Measurements from ENCODE around the gene HOXD4. TPM values are rescaled to one million over a fixed set of nuclear protein-coding genes. Genes with fewer than 3 reads are reported as not detected.

Gene HOXD4
- total RNA-seq, 4 donors from 2014 or later: 0.29 to 1.4 TPM; not detected in 2

DNA sequence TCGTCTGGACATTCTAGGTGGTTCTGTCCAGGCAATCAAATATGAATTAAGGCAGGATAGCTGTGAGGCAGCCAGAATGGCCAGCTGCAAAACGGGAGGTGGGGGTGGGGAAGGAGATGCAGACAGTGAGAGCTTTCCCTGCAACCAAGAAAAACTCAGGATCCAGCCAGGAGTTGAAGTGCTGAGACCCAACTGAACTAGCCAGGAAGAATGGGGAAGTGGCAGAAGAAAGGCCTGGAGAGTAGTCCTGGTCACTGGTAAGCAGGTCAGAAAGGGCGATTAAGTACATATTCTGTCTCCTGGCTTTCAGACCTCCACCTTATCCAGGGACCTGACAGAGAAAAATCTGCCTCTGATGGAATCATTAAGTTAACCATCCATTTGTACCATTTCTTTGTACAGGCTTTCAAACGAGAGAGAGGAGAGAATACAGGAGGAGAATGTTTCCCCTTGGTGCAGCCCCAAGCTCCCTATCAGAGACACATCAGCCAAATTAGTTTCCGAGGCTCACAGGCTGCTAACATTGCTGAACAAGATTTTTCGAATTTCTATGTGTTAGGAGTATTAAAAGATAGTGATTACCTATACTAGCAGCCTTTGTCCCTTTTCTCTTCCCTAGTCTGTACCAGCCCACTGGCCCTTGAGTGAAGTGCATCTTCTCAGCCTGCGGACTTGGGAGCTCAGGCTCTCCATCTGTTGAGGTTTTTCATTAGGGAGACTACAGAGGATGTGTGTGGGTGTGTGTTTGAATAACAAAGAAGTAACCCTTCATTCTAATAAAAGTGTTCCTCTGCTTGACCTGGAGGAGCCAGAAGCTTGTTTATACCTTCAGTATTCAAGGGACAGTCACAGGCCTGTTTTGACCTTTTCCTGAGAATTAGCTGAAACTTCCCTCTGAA is 24.6 kb downstream of the HOXD4 start:
- in situ Hi-C loops (cut with MboI; ENCODE audit: low sequenced_read_pairs in 4 of 4) (no loop called here), intact Hi-C loops (cut with DNase I; ENCODE audit: low total_unique reads) (no loop called here)
- no peak for DNase-seq
- Histone ChIP-seq H3K27ac (no peak overlapping the region), H3K4me1 (peaks cover 0 to 7% of the 10 kb centered on the region in 2 donors), H3K4me3 (no peak overlapping the region), H3K9me3 (no peaks in the 10 kb centered on the region), H3K27me3 (peaks cover 43 to 69% (median 60%) of the 10 kb centered on the region in 3 donors), H3K36me3 (no peaks in the 10 kb centered on the region)
- TF ChIP-seq POLR2A (IDR thresholded peaks at IDR 0.05): no peak
- ATAC-seq: no peak

DNA sequence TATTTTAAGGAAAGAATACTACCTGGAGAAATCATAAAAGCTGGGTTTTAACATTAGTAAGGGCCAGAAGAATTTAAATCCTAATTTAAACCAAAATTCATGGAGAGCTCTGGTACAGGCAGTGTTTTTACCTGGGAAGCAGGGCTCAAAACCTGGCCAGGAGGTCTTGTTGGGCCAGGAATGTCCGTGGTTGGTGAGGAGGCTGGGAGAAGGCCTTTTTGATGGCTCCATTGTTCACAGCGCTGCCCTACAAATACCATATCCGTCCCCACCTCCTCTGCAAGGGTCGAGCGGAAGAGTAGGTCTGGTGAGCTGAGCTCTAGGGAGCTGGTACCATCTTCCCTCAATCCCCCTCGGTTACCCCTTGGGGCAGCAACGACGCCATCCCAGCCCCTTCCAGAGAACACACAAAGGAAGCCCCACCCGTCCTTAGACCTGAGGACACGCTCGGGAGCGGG is 26.3 kb downstream of the HOXD4 start:
- no peak for TF ChIP-seq POLR2A (IDR thresholded peaks at IDR 0.05)
- TF ChIP-seq, protein P1, sequence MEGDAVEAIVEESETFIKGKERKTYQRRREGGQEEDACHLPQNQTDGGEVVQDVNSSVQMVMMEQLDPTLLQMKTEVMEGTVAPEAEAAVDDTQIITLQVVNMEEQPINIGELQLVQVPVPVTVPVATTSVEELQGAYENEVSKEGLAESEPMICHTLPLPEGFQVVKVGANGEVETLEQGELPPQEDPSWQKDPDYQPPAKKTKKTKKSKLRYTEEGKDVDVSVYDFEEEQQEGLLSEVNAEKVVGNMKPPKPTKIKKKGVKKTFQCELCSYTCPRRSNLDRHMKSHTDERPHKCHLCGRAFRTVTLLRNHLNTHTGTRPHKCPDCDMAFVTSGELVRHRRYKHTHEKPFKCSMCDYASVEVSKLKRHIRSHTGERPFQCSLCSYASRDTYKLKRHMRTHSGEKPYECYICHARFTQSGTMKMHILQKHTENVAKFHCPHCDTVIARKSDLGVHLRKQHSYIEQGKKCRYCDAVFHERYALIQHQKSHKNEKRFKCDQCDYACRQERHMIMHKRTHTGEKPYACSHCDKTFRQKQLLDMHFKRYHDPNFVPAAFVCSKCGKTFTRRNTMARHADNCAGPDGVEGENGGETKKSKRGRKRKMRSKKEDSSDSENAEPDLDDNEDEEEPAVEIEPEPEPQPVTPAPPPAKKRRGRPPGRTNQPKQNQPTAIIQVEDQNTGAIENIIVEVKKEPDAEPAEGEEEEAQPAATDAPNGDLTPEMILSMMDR (IDR thresholded peaks at IDR 0.05 in 4 of 5, conservative IDR thresholded peaks at IDR 0.05 in 1 of 5): no peak
- H3K27me3 ChIP-seq: peaks cover 36 to 58% (median 48%) of the 10 kb centered on the region in 3 donors
- H3K4me3 ChIP-seq: peak overlapping the region; percentile 23 to 51 (median 46)
- H3K36me3 ChIP-seq: no peaks in the 10 kb centered on the region
- in situ Hi-C loops (cut with MboI; ENCODE audit: low sequenced_read_pairs in 4 of 4) (no loop called here), intact Hi-C loops (cut with DNase I; ENCODE audit: low total_unique reads) (no loop called here)
- H3K27ac ChIP-seq: peak overlapping the region in 1 of 4 donors; percentile 31
- ATAC-seq (no peak), DNase-seq (no peak)
- no peaks in the 10 kb centered on the region for H3K9me3 ChIP-seq
- peaks cover 0 to 7% of the 10 kb centered on the region in 2 donors for H3K4me1 ChIP-seq

DNA sequence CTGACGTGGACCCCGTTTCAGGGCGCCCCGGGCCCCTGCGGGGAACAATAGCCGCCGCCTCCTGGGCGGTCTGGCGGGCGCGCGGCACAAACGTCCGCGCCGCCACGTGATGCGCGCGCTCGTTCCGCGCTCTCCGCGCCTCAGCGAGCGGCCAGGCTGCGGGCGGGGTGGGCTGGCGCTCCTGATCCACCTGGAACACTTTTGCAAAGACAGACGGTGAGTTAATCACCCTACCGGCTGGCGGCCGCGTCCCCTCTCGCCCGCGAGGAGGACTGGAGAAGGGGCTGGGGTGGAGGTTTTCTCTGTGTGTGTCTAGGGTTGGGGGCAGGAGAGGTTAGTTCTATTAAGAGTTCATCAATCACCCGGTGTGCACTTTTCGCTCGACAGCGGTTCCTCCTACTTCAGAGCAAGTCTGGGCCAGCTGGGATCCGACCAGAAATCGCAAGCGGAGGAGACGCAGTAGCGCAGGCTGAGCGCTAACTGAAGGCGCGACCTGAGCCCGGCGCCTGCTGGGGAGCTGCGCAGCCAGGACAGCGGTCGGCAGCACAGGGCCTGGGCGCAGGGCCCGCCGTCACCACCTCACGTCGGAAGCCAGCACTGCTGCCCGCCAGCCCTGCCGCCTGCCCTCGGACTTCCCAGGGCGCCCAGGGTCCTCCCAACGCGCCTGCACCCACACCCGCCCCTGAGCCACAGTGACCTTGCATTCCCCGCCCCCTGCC is 26.8 kb downstream of the HOXD4 start:
- intact Hi-C loops (cut with DNase I; ENCODE audit: low total_unique reads): no loop called here
- H3K4me3 ChIP-seq: peak overlapping the region; percentile 23 to 51 (median 46)
- H3K9me3 ChIP-seq: no peaks in the 10 kb centered on the region
- DNase-seq (no peak), ATAC-seq (no peak)
- in situ Hi-C loops (cut with MboI; ENCODE audit: low sequenced_read_pairs in 4 of 4): no loop called here
- peaks cover 0 to 7% of the 10 kb centered on the region in 2 donors for H3K4me1 ChIP-seq
- H3K27me3 ChIP-seq: peaks cover 36 to 58% (median 42%) of the 10 kb centered on the region in 3 donors
- H3K36me3 ChIP-seq: no peaks in the 10 kb centered on the region
- H3K27ac ChIP-seq: peak overlapping the region in 1 of 4 donors; percentile 31
- TF ChIP-seq, protein P1 (IDR thresholded peaks at IDR 0.05 in 4 of 5, conservative IDR thresholded peaks at IDR 0.05 in 1 of 5): no peak
- TF ChIP-seq POLR2A (IDR thresholded peaks at IDR 0.05): no peak

DNA sequence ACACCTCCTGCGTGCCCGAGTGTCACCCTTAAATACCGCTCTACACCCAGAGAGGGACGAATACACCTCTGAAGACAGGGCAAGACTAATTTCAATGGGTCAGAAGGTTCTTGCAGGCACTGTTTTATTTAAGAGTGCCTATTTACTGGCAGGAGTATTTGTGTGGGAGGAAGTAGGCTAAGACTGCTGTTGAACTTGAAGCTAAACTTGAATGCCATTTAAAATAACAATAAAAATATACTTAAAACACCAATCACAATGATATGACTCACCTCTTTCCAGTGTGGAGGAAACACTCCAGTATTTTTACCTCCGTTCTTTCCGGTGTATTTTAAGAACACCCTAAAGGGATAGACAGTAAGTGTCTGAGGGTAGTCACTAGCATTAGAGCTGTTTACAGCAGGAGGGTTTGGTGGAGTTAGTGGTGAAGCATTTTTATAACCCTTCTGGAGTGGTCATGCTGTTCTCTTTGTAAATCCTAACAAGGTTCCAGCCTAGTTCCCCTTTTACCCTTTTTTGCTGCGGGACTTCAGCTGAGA is 27.5 kb downstream of the HOXD4 start:
- in situ Hi-C loops (cut with MboI; ENCODE audit: low sequenced_read_pairs in 4 of 4) (no loop called here), intact Hi-C loops (cut with DNase I; ENCODE audit: low total_unique reads) (no loop called here)
- Histone ChIP-seq H3K4me3 (peak overlapping the region; percentile 23 to 51 (median 46)), H3K36me3 (no peaks in the 10 kb centered on the region), H3K9me3 (no peaks in the 10 kb centered on the region), H3K27ac (peak overlapping the region in 1 of 4 donors; percentile 31), H3K4me1 (peaks cover 0 to 7% of the 10 kb centered on the region in 2 donors), H3K27me3 (peaks cover 36 to 54% (median 36%) of the 10 kb centered on the region in 3 donors)
- no peak for DNase-seq
- no peak for ATAC-seq
- no peak for TF ChIP-seq POLR2A (IDR thresholded peaks at IDR 0.05)
- TF ChIP-seq, protein P1 (IDR thresholded peaks at IDR 0.05 in 4 of 5, conservative IDR thresholded peaks at IDR 0.05 in 1 of 5): no peak
